ENCODE measurements around the gene RECK.

DNA sequence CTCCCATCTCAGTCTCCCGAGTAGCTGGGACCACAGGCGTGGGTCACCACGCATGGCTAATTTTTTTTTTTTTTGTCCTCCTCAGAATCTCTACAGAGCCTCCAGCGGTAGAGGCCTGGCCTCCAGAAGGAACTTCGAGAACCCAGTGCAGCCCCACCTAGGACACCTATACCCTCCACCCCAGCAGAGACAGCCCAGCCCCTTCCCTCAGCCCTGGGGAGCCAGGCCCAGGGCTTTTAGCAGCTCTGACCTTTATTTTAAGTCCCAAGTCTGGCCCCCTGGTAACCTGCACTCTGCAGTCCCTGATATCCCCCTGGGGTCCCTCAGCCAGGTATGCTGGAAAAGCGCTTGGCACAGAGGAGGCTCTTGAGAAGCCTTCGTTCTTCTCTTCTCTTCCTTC lies 105.0 kb downstream of the RECK start:
- TF ChIP-seq, protein P1, sequence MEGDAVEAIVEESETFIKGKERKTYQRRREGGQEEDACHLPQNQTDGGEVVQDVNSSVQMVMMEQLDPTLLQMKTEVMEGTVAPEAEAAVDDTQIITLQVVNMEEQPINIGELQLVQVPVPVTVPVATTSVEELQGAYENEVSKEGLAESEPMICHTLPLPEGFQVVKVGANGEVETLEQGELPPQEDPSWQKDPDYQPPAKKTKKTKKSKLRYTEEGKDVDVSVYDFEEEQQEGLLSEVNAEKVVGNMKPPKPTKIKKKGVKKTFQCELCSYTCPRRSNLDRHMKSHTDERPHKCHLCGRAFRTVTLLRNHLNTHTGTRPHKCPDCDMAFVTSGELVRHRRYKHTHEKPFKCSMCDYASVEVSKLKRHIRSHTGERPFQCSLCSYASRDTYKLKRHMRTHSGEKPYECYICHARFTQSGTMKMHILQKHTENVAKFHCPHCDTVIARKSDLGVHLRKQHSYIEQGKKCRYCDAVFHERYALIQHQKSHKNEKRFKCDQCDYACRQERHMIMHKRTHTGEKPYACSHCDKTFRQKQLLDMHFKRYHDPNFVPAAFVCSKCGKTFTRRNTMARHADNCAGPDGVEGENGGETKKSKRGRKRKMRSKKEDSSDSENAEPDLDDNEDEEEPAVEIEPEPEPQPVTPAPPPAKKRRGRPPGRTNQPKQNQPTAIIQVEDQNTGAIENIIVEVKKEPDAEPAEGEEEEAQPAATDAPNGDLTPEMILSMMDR (IDR thresholded peaks at IDR 0.05), result no peak
- no peak for TF ChIP-seq POLR2A (IDR thresholded peaks at IDR 0.05)
